Astrocyte of the spinal cord (primary cell): ENCODE measurements around the gene FREM1.

ENCODE experiments used
- DNase-seq: peaks from one replicate; pipeline ENCODE4 v3.0.0; 2011; ENCODE audit warnings: low read depth, low spot score
- H3K4me3 ChIP-seq: 2 replicates; pipeline ENCODE4 v1.5.1; 2011; ENCODE audit warnings: low read depth, mild to moderate bottlenecking, low read length, moderate library complexity
- CTCF ChIP-seq: IDR thresholded peaks from 2 replicates; pipeline ENCODE4 v1.5.1; 2012; ENCODE audit warnings: low read depth, mild to moderate bottlenecking, low read length, inconsistent platforms
- in situ Hi-C: cut with HindIII; loops from 2 replicates; pipeline ENCODE4 v1.10.0; 2017; ENCODE audit warnings: low sequenced_read_pairs

Gene FREM1

GRCh38 chr9:14713187-14713767 lies 197.0 kb downstream of the FREM1 start:
- DNase-seq = no peak
- in situ Hi-C loops = no loop called here
- H3K4me3 ChIP-seq = no peak overlapping the region
- TF ChIP-seq CTCF = no peak

GRCh38 chr9:14710804-14711203 lies 199.4 kb downstream of the FREM1 start:
- in situ Hi-C loops = no loop called here
- no peak for TF ChIP-seq CTCF
- DNase-seq = peak; percentile 41
- no peak overlapping the region for H3K4me3 ChIP-seq

GRCh38 chr9:14706530-14707140 lies 203.6 kb downstream of the FREM1 start:
- no peak for DNase-seq
- in situ Hi-C loops = no loop called here
- TF ChIP-seq CTCF = no peak
- no peak overlapping the region for H3K4me3 ChIP-seq

DNA sequence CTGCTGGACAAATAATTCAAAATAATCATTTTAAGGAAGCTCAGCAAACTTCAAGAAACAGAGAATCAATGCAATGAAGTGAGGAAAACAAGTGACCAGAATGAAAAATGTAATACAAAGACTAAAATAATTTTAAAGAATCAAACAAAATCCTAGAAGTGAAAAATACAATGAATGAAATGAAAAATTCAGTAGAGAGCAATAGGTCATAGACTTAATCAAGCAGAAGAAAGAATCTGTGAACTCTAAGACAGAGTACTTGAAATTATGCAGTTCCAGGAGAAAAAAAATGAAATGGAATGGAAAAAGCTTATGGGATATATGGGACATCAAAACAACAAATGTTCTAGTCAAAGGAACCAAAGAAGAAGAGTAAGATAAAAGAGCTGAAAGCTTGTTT lies 205.1 kb downstream of the FREM1 start:
- no peak for DNase-seq
- in situ Hi-C loops = no loop called here
- no peak overlapping the region for H3K4me3 ChIP-seq
- no peak for TF ChIP-seq CTCF

GRCh38 chr9:14704281-14704680 lies 205.9 kb downstream of the FREM1 start:
- H3K4me3 ChIP-seq = no peak overlapping the region
- no peak for TF ChIP-seq CTCF
- in situ Hi-C loops = no loop called here
- no peak for DNase-seq

- in situ Hi-C loops = no loop called here
- TF ChIP-seq CTCF = no peak
- DNase-seq = no peak
These were observed 208.0 kb downstream of the FREM1 start for GRCh38 chr9:14702200-14702720.

More at GRCh38 chr9:14702200-14702720, 208.0 kb downstream of the FREM1 start:
- H3K4me3 ChIP-seq = no peak overlapping the region
